ENCODE results near the gene SPINDOC. TPM values are rescaled to one million over a fixed set of nuclear protein-coding genes. Genes with fewer than 3 reads are reported as not detected.

SPINDOC gene
- total RNA-seq, 2 experiments from 2014 or later = 4.0 to 4.8 TPM

DNA sequence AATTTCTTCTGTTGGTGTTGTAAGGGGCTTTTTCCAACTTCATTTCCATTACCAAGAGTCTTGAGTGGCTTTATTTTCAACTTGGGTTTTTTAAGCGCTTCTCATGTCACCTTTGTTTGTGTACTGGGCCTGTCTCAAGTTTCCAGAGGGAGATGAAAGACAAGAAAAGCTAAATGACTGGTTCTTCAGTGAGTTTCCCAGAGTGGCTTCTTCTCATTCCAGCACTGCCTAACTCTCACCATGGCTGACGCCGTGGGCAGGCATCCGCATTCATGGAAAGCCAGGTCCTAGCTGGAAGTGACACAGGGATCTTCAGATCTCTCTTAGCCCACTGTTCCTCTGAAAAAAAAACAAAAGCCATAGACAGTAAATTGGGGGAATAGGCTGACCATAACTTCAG is 54.3 kb downstream of the SPINDOC start:
- POLR2A ChIA-PET = interaction anchor here (1.2 to 1.3 kb wide), 2 partner anchors 20 to 29 kb away, joined by 3 to 9 read pairs; partner anchors contain the start of gene MARK2
- Mint-ChIP-seq H3K36me3 (ENCODE audit: low read depth) (peaks cover 25% of the 10 kb centered on the region), H3K27ac (peak overlapping the region; percentile 67), H3K4me1 (ENCODE audit: low read depth) (peaks cover 85% of the 10 kb centered on the region), H3K9me3 (no peaks in the 10 kb centered on the region), H3K27me3 (no peaks in the 10 kb centered on the region), H3K4me3 (peak overlapping the region; percentile 8)
- Histone ChIP-seq H3K27ac (ENCODE audit: low read depth in 1 of 2, low read length in 2 of 2) (no peak overlapping the region), H3K27me3 (ENCODE audit: control insufficient read depth in 1 of 2, insufficient read depth in 2 of 2, low read length in 2 of 2) (no peaks in the 10 kb centered on the region), H3K4me1 (ENCODE audit: insufficient read depth, low read length) (peaks cover 94% of the 10 kb centered on the region), H3K36me3 (ENCODE audit: insufficient read depth, low read length) (peaks cover 3% of the 10 kb centered on the region), H3K4me3 (ENCODE audit: low read length) (no peak overlapping the region), H3K9me3 (ENCODE audit: control insufficient read depth in 1 of 2, insufficient read depth in 1 of 2, low read length in 2 of 2) (no peaks in the 10 kb centered on the region)
- intact Hi-C loops (cut with DNase I, micrococcal nuclease) = loop anchor here (5.0 kb wide), 2 partner anchors 35 to 40 kb away; no protein-coding TSS in a partner anchor
- ATAC-seq (ENCODE audit: poor library complexity) = no peak
- TF ChIP-seq, protein P1, sequence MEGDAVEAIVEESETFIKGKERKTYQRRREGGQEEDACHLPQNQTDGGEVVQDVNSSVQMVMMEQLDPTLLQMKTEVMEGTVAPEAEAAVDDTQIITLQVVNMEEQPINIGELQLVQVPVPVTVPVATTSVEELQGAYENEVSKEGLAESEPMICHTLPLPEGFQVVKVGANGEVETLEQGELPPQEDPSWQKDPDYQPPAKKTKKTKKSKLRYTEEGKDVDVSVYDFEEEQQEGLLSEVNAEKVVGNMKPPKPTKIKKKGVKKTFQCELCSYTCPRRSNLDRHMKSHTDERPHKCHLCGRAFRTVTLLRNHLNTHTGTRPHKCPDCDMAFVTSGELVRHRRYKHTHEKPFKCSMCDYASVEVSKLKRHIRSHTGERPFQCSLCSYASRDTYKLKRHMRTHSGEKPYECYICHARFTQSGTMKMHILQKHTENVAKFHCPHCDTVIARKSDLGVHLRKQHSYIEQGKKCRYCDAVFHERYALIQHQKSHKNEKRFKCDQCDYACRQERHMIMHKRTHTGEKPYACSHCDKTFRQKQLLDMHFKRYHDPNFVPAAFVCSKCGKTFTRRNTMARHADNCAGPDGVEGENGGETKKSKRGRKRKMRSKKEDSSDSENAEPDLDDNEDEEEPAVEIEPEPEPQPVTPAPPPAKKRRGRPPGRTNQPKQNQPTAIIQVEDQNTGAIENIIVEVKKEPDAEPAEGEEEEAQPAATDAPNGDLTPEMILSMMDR (IDR thresholded peaks at IDR 0.05) = no peak
- CTCF ChIA-PET = interaction anchor here (1.1 kb wide), 1 partner anchor 78 kb away, joined by 3 read pairs; no protein-coding TSS in a partner anchor
- DNase-seq = no peak

GRCh38 chr11:63868399-63869064 is 55.3 kb downstream of the SPINDOC start:
- intact Hi-C loops (cut with DNase I, micrococcal nuclease) = loop anchor here (1.0 to 5.0 kb wide), 3 partner anchors 20 to 39 kb away; no protein-coding TSS in a partner anchor
- Histone ChIP-seq H3K4me3 (ENCODE audit: low read length) (no peak overlapping the region), H3K36me3 (ENCODE audit: insufficient read depth, low read length) (peaks cover 3% of the 10 kb centered on the region), H3K27ac (ENCODE audit: low read depth in 1 of 2, low read length in 2 of 2) (peak overlapping the region in 1 of 2 donors; percentile 22), H3K9me3 (ENCODE audit: control insufficient read depth in 1 of 2, insufficient read depth in 1 of 2, low read length in 2 of 2) (no peaks in the 10 kb centered on the region), H3K4me1 (ENCODE audit: insufficient read depth, low read length) (peaks cover 94% of the 10 kb centered on the region), H3K27me3 (ENCODE audit: control insufficient read depth in 1 of 2, insufficient read depth in 2 of 2, low read length in 2 of 2) (no peaks in the 10 kb centered on the region)
- POLR2A ChIA-PET = interaction anchor here (1.1 to 2.3 kb wide), 2 partner anchors 20 to 30 kb away, joined by 8 read pairs; partner anchors contain the start of gene MARK2
- H3K36me3 Mint-ChIP-seq (ENCODE audit: low read depth) = peaks cover 18% of the 10 kb centered on the region
- no peak for DNase-seq
- CTCF ChIA-PET = interaction anchor here (1.7 kb wide), 1 partner anchor 30 kb away, joined by 4 read pairs; the partner anchor contains the start of gene MARK2
- H3K4me3 Mint-ChIP-seq = peak overlapping the region; percentile 13
- TF ChIP-seq, protein P1 (IDR thresholded peaks at IDR 0.05) = no peak
- no peaks in the 10 kb centered on the region for H3K27me3 Mint-ChIP-seq
- peak overlapping the region; percentile 92 for H3K27ac Mint-ChIP-seq
- H3K4me1 Mint-ChIP-seq (ENCODE audit: low read depth) = peaks cover 84% of the 10 kb centered on the region
- no peak for ATAC-seq (ENCODE audit: poor library complexity)
- no peaks in the 10 kb centered on the region for H3K9me3 Mint-ChIP-seq

DNA sequence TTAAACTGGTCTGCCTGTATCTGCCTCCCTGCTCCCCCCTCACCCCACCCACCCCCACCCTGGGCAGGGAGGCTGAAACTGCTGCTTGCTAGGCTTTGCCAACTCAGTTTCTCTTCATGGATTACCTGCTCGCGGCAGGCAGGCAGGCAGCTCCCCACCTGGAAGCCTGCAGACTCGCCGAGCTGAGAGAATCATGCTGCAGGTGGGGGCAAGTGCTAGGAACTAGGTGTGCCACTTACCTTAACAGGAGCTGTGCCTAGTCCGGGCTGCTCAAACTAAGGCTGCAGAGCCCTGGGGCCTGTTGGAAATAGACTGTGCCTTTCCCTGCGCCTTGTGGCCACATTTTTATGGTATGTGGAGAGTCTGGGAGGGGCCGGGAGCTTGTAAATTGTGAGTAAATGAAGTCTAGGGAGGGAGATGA is 55.9 kb downstream of the SPINDOC start:
- Histone ChIP-seq H3K4me1 (ENCODE audit: insufficient read depth, low read length) (peaks cover 96% of the 10 kb centered on the region), H3K9me3 (ENCODE audit: control insufficient read depth in 1 of 2, insufficient read depth in 1 of 2, low read length in 2 of 2) (no peaks in the 10 kb centered on the region), H3K27me3 (ENCODE audit: control insufficient read depth in 1 of 2, insufficient read depth in 2 of 2, low read length in 2 of 2) (no peaks in the 10 kb centered on the region), H3K27ac (ENCODE audit: low read depth in 1 of 2, low read length in 2 of 2) (peak overlapping the region in 1 of 2 donors; percentile 58), H3K4me3 (ENCODE audit: low read length) (no peak overlapping the region), H3K36me3 (ENCODE audit: insufficient read depth, low read length) (peaks cover 3% of the 10 kb centered on the region)
- H3K4me3 Mint-ChIP-seq = peak overlapping the region; percentile 78
- H3K9me3 Mint-ChIP-seq = no peaks in the 10 kb centered on the region
- TF ChIP-seq, protein P1 (IDR thresholded peaks at IDR 0.05) = no peak
- no peak for DNase-seq
- peak overlapping the region; percentile 92 for H3K27ac Mint-ChIP-seq
- peaks cover 22% of the 10 kb centered on the region for H3K36me3 Mint-ChIP-seq (ENCODE audit: low read depth)
- ChIA-PET CTCF (interaction anchor here (1.7 kb wide), 1 partner anchor 31 kb away, joined by 4 read pairs; the partner anchor contains the start of gene MARK2), POLR2A (interaction anchor here (1.1 to 2.3 kb wide), 5 partner anchors 11 to 31 kb away, joined by 3 to 8 read pairs (median 3); partner anchors contain the start of gene MARK2)
- H3K4me1 Mint-ChIP-seq (ENCODE audit: low read depth) = peaks cover 88% of the 10 kb centered on the region
- intact Hi-C loops (cut with DNase I, micrococcal nuclease) = loop anchor here (1.0 to 5.0 kb wide), 3 partner anchors 19 to 38 kb away; no protein-coding TSS in a partner anchor
- no peaks in the 10 kb centered on the region for H3K27me3 Mint-ChIP-seq
- peak; percentile 4 for ATAC-seq (ENCODE audit: poor library complexity)
